ENCODE results near the gene PLCH1. TPM values are rescaled to one million over a fixed set of nuclear protein-coding genes. Genes with fewer than 3 reads are reported as not detected.

The PLCH1 gene
- total and polyA plus RNA-seq, 2 of the 8 experiments (the other 6 are each of a cell fraction or from before 2014, with no cell fraction given) = 5.8 to 17.2 TPM

DNA sequence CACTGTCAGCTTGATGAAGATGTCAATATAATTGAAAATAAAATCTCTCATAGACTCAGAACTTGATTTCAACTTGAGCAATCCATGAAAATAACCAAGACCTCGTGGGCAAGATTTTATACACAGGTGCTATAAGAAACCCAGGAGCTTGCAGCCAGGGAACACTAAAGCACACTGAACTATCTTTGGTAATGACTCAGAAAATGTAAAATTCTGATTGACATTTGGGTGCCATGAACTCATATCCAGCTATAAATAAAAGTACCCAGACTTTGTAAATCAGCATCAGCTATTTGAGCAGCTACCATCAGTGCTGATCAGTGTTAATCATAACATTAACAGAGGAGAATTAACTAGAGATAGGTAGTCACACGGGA, 61.5 kb downstream of the PLCH1 start (continued):
- TF ChIP-seq, protein P1, sequence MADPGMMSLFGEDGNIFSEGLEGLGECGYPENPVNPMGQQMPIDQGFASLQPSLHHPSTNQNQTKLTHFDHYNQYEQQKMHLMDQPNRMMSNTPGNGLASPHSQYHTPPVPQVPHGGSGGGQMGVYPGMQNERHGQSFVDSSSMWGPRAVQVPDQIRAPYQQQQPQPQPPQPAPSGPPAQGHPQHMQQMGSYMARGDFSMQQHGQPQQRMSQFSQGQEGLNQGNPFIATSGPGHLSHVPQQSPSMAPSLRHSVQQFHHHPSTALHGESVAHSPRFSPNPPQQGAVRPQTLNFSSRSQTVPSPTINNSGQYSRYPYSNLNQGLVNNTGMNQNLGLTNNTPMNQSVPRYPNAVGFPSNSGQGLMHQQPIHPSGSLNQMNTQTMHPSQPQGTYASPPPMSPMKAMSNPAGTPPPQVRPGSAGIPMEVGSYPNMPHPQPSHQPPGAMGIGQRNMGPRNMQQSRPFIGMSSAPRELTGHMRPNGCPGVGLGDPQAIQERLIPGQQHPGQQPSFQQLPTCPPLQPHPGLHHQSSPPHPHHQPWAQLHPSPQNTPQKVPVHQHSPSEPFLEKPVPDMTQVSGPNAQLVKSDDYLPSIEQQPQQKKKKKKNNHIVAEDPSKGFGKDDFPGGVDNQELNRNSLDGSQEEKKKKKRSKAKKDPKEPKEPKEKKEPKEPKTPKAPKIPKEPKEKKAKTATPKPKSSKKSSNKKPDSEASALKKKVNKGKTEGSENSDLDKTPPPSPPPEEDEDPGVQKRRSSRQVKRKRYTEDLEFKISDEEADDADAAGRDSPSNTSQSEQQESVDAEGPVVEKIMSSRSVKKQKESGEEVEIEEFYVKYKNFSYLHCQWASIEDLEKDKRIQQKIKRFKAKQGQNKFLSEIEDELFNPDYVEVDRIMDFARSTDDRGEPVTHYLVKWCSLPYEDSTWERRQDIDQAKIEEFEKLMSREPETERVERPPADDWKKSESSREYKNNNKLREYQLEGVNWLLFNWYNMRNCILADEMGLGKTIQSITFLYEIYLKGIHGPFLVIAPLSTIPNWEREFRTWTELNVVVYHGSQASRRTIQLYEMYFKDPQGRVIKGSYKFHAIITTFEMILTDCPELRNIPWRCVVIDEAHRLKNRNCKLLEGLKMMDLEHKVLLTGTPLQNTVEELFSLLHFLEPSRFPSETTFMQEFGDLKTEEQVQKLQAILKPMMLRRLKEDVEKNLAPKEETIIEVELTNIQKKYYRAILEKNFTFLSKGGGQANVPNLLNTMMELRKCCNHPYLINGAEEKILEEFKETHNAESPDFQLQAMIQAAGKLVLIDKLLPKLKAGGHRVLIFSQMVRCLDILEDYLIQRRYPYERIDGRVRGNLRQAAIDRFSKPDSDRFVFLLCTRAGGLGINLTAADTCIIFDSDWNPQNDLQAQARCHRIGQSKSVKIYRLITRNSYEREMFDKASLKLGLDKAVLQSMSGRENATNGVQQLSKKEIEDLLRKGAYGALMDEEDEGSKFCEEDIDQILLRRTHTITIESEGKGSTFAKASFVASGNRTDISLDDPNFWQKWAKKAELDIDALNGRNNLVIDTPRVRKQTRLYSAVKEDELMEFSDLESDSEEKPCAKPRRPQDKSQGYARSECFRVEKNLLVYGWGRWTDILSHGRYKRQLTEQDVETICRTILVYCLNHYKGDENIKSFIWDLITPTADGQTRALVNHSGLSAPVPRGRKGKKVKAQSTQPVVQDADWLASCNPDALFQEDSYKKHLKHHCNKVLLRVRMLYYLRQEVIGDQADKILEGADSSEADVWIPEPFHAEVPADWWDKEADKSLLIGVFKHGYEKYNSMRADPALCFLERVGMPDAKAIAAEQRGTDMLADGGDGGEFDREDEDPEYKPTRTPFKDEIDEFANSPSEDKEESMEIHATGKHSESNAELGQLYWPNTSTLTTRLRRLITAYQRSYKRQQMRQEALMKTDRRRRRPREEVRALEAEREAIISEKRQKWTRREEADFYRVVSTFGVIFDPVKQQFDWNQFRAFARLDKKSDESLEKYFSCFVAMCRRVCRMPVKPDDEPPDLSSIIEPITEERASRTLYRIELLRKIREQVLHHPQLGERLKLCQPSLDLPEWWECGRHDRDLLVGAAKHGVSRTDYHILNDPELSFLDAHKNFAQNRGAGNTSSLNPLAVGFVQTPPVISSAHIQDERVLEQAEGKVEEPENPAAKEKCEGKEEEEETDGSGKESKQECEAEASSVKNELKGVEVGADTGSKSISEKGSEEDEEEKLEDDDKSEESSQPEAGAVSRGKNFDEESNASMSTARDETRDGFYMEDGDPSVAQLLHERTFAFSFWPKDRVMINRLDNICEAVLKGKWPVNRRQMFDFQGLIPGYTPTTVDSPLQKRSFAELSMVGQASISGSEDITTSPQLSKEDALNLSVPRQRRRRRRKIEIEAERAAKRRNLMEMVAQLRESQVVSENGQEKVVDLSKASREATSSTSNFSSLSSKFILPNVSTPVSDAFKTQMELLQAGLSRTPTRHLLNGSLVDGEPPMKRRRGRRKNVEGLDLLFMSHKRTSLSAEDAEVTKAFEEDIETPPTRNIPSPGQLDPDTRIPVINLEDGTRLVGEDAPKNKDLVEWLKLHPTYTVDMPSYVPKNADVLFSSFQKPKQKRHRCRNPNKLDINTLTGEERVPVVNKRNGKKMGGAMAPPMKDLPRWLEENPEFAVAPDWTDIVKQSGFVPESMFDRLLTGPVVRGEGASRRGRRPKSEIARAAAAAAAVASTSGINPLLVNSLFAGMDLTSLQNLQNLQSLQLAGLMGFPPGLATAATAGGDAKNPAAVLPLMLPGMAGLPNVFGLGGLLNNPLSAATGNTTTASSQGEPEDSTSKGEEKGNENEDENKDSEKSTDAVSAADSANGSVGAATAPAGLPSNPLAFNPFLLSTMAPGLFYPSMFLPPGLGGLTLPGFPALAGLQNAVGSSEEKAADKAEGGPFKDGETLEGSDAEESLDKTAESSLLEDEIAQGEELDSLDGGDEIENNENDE (IDR thresholded peaks at IDR 0.05; ENCODE audit: insufficient replicate concordance, low read length) = no peak
- TF ChIP-seq ASH2L (IDR thresholded peaks at IDR 0.05; ENCODE audit: low read length) = no peak
- no peak for TF ChIP-seq RBBP5 (IDR thresholded peaks at IDR 0.05; ENCODE audit: borderline replicate concordance, low read depth, low read length)
- TF ChIP-seq, protein P2, sequence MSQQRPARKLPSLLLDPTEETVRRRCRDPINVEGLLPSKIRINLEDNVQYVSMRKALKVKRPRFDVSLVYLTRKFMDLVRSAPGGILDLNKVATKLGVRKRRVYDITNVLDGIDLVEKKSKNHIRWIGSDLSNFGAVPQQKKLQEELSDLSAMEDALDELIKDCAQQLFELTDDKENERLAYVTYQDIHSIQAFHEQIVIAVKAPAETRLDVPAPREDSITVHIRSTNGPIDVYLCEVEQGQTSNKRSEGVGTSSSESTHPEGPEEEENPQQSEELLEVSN (IDR thresholded peaks at IDR 0.05) = no peak
- TF ChIP-seq YY1 (IDR thresholded peaks at IDR 0.05; ENCODE audit: low read depth, low read length) = no peak
- no peak for TF ChIP-seq CHD1 (IDR thresholded peaks at IDR 0.05; ENCODE audit: low read depth, low read length)
- no peak for TF ChIP-seq CBX8 (IDR thresholded peaks at IDR 0.05; ENCODE audit: borderline replicate concordance, low read depth, low read length)
- TF ChIP-seq TAF1 (IDR thresholded peaks at IDR 0.05; ENCODE audit: low read depth, low read length) = no peak
- no peak for TF ChIP-seq SP2 (IDR thresholded peaks at IDR 0.05; ENCODE audit: low read length)
- no peak for TF ChIP-seq HDAC6 (IDR thresholded peaks at IDR 0.05; ENCODE audit: low read depth, low read length)
- TF ChIP-seq SAP30 (IDR thresholded peaks at IDR 0.05; ENCODE audit: insufficient read depth, insufficient replicate concordance, low read length) = no peak
- no peak for TF ChIP-seq MAFK (IDR thresholded peaks at IDR 0.05; ENCODE audit: low read depth, low read length)

Measured in H1 (cell line).